ENCODE measurements around the gene COQ10A.
"Not testable (repeated sequence)": the region's sequence is repeated elsewhere in the genome, so short reads cannot be mapped to it uniquely, and the experiment has no call there.

COQ10A gene

GRCh38 chr12:56256326-56256960 is 10.3 kb upstream of the COQ10A start:
- Mint-ChIP-seq H3K4me1 (peaks cover 13 to 25% of the 10 kb centered on the region in 2 donors), H3K36me3 (peaks cover 26 to 37% of the 10 kb centered on the region in 2 donors), H3K27me3 (no peaks in the 10 kb centered on the region), H3K9me3 (no peaks in the 10 kb centered on the region), H3K4me3 (peak overlapping the region; percentile 88 to 99), H3K27ac (no peak overlapping the region)
- DNase-seq (no peak), ATAC-seq (replicated peaks) (no peak)

- H3K27me3 Mint-ChIP-seq = no peaks in the 10 kb centered on the region
- DNase-seq (no peak), ATAC-seq (replicated peaks) (no peak)
- H3K4me1 Mint-ChIP-seq = peaks cover 13 to 25% of the 10 kb centered on the region in 2 donors
- H3K36me3 Mint-ChIP-seq = peaks cover 19 to 31% of the 10 kb centered on the region in 2 donors
- H3K4me3 Mint-ChIP-seq = peak overlapping the region; percentile 88 to 99
- H3K9me3 Mint-ChIP-seq = no peaks in the 10 kb centered on the region
- peak overlapping the region; percentile 93 for H3K27ac Mint-ChIP-seq
These were observed 9.7 kb upstream of the COQ10A start for GRCh38 chr12:56257071-56257470.

GRCh38 chr12:56257491-56258067 is 9.2 kb upstream of the COQ10A start:
- Mint-ChIP-seq H3K4me1 (peaks cover 13 to 25% of the 10 kb centered on the region in 2 donors), H3K27ac (peak overlapping the region; percentile 93), H3K27me3 (no peaks in the 10 kb centered on the region), H3K9me3 (no peaks in the 10 kb centered on the region), H3K4me3 (peak overlapping the region; percentile 88 to 99), H3K36me3 (peaks cover 15 to 29% of the 10 kb centered on the region in 2 donors)
- ATAC-seq (replicated peaks) (peak; percentile 29 to 38), DNase-seq (no peak)

- H3K27me3 Mint-ChIP-seq = no peaks in the 10 kb centered on the region
- H3K27ac Mint-ChIP-seq = peak within 1 kb of the TSS; percentile 94
- DNase-seq (peak; percentile 73), ATAC-seq (replicated peaks) (peak; percentile 94 to 96)
- peaks cover 15 to 23% of the 10 kb centered on the region in 2 donors for H3K36me3 Mint-ChIP-seq
- peaks cover 13 to 25% of the 10 kb centered on the region in 2 donors for H3K4me1 Mint-ChIP-seq
- peak within 1 kb of the TSS; percentile 94 to 99 for H3K4me3 Mint-ChIP-seq
- H3K9me3 Mint-ChIP-seq = no peaks in the 10 kb centered on the region
These were observed 8.5 kb upstream of the COQ10A start, which contains the start of gene ANKRD52 for GRCh38 chr12:56258068-56258819. Gene ANKRD52 (minus strand): TSS chr12:56258384. CDS start chr12:56258269, 115 bp downstream.

GRCh38 chr12:56258820-56259183 is 7.9 kb upstream of the COQ10A start:
- Mint-ChIP-seq H3K4me3 (peak overlapping the region; percentile 94 to 99), H3K27me3 (no peaks in the 10 kb centered on the region), H3K9me3 (no peaks in the 10 kb centered on the region), H3K4me1 (peaks cover 13 to 25% of the 10 kb centered on the region in 2 donors), H3K36me3 (peaks cover 10 to 17% of the 10 kb centered on the region in 2 donors), H3K27ac (peak overlapping the region; percentile 94)
- ATAC-seq (replicated peaks) (peak in 1 of 2 donors; percentile 13), DNase-seq (no peak)

- no peak for ATAC-seq (replicated peaks)
These were observed 6.4 kb upstream of the COQ10A start for GRCh38 chr12:56260380-56260779.

GRCh38 chr12:56260921-56261320 is 5.8 kb upstream of the COQ10A start:
- Mint-ChIP-seq H3K27me3 (no peaks in the 10 kb centered on the region), H3K4me3 (no peak overlapping the region), H3K9me3 (no peaks in the 10 kb centered on the region), H3K27ac (no peak overlapping the region), H3K36me3 (peaks cover 3 to 5% of the 10 kb centered on the region in 2 donors), H3K4me1 (peaks cover 13 to 24% of the 10 kb centered on the region in 2 donors)
- no peak for ATAC-seq (replicated peaks)
- DNase-seq = no peak

More at GRCh38 chr12:56260380-56260779, 6.4 kb upstream of the COQ10A start:
- H3K4me1 Mint-ChIP-seq = peaks cover 12 to 25% of the 10 kb centered on the region in 2 donors
- H3K36me3 Mint-ChIP-seq = peaks cover 3 to 6% of the 10 kb centered on the region in 2 donors
- H3K27ac Mint-ChIP-seq = no peak overlapping the region
- H3K4me3 Mint-ChIP-seq = no peak overlapping the region
- H3K9me3 Mint-ChIP-seq = no peaks in the 10 kb centered on the region
- H3K27me3 Mint-ChIP-seq = no peaks in the 10 kb centered on the region
- DNase-seq = no peak

GRCh38 chr12:56261503-56262232 is 5.1 kb upstream of the COQ10A start:
- H3K27ac Mint-ChIP-seq = no peak overlapping the region
- no peak overlapping the region for H3K4me3 Mint-ChIP-seq
- H3K4me1 Mint-ChIP-seq = peaks cover 13 to 22% of the 10 kb centered on the region in 2 donors

GRCh38 chr12:56262955-56263354 is 3.8 kb upstream of the COQ10A start:
- not testable (repeated sequence) for DNase-seq; H3K9me3 Mint-ChIP-seq; H3K27ac Mint-ChIP-seq; H3K36me3 Mint-ChIP-seq; H3K4me3 Mint-ChIP-seq; H3K27me3 Mint-ChIP-seq; ATAC-seq (replicated peaks)
- peaks cover 17 to 25% of the 10 kb centered on the region in 2 donors for H3K4me1 Mint-ChIP-seq

More at GRCh38 chr12:56261503-56262232, 5.1 kb upstream of the COQ10A start:
- no peaks in the 10 kb centered on the region for H3K27me3 Mint-ChIP-seq
- DNase-seq = no peak
- no peaks in the 10 kb centered on the region for H3K36me3 Mint-ChIP-seq
- H3K9me3 Mint-ChIP-seq = no peaks in the 10 kb centered on the region
- ATAC-seq (replicated peaks) = no peak

- peaks cover 9 to 13% of the 10 kb centered on the region in 2 donors for H3K36me3 Mint-ChIP-seq
- H3K27me3 Mint-ChIP-seq; ATAC-seq (replicated peaks); H3K9me3 Mint-ChIP-seq; DNase-seq: not testable (repeated sequence)
- H3K4me1 Mint-ChIP-seq = peaks cover 17 to 21% of the 10 kb centered on the region in 2 donors
- peak overlapping the region; percentile 93 to 96 for H3K4me3 Mint-ChIP-seq
- H3K27ac Mint-ChIP-seq = peak overlapping the region; percentile 97
These were observed 562 bp upstream of the COQ10A start for GRCh38 chr12:56266068-56266692.

- H3K36me3 Mint-ChIP-seq = peaks cover 9 to 20% of the 10 kb centered on the region in 2 donors
- no peaks in the 10 kb centered on the region for H3K27me3 Mint-ChIP-seq
- H3K27ac Mint-ChIP-seq = peak overlapping the region; percentile 63
- peaks cover 17 to 21% of the 10 kb centered on the region in 2 donors for H3K4me1 Mint-ChIP-seq
- no peaks in the 10 kb centered on the region for H3K9me3 Mint-ChIP-seq
- DNase-seq (no peak), ATAC-seq (replicated peaks) (peak; percentile 50 to 51)
- H3K4me3 Mint-ChIP-seq = peak overlapping the region; percentile 93 to 96
These were observed 815 bp downstream of the COQ10A start for GRCh38 chr12:56267443-56268071.

- ATAC-seq (replicated peaks) (no peak), DNase-seq (no peak)
- Mint-ChIP-seq H3K36me3 (peaks cover 22 to 39% of the 10 kb centered on the region in 2 donors), H3K4me3 (no peak overlapping the region), H3K27ac (peak overlapping the region; percentile 10), H3K4me1 (peaks cover 15 to 21% of the 10 kb centered on the region in 2 donors), H3K27me3 (no peaks in the 10 kb centered on the region), H3K9me3 (no peaks in the 10 kb centered on the region)
These were observed 4.3 kb downstream of the COQ10A start for GRCh38 chr12:56271031-56271430.

- not testable (repeated sequence) for DNase-seq
These were observed 5.7 kb downstream of the COQ10A start for GRCh38 chr12:56272468-56272867.

More at GRCh38 chr12:56272468-56272867, 5.7 kb downstream of the COQ10A start:
- not testable (repeated sequence) for H3K4me3 Mint-ChIP-seq; H3K9me3 Mint-ChIP-seq; H3K27me3 Mint-ChIP-seq; ATAC-seq (replicated peaks); H3K27ac Mint-ChIP-seq
- Mint-ChIP-seq H3K4me1 (peaks cover 8 to 11% of the 10 kb centered on the region in 2 donors), H3K36me3 (peaks cover 23 to 41% of the 10 kb centered on the region in 2 donors)
